ENCODE results near the gene CATSPER3. TPM values are rescaled to one million over a fixed set of nuclear protein-coding genes. Genes with fewer than 3 reads are reported as not detected.

CATSPER3 gene
- total RNA-seq, 1 experiment from 2014 or later: 0.50 TPM

DNA sequence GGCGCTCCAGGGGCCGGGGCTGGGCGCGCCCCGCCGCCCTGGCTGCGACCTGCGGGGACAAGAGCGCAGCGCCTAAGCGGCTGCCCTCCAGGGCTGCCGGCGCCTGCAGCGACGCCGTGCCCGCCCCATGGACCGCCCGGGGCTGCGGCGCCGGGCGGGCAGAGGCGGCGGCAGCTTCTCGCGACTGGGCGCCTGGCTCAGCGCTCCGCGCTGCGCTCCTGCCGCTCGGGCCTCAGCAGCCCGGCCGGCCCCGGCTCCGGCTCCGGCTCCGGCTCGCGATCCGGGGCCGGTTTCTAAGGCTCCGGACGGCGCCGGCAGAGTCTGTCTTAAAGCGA lies 66.2 kb downstream of the CATSPER3 start, which contains the start of gene PITX1:
Gene PITX1 (minus strand): TSS at position 328 of the 335 bp plus-strand sequence. CDS start 347 bp downstream, outside the sequence.
- no peak within 1 kb of the TSS for H4K91ac ChIP-seq (ENCODE audit: insufficient read length, low read depth, low read length)
- WGBS (ENCODE audit: extremely low coverage, insufficient read length, low lambda C conversion rate): no CpG with 5 or more reads among the region's 49 CpGs
- H4K5ac ChIP-seq (ENCODE audit: insufficient read length, low read depth, low read length): no peak within 1 kb of the TSS
- Mint-ChIP-seq H3K27ac (no peak within 1 kb of the TSS), H3K27me3 (ENCODE audit: low read depth) (peaks cover 94% of the 10 kb centered on the region), H3K4me3 (peak within 1 kb of the TSS; percentile 55 to 86), H3K4me1 (peaks cover 15 to 39% of the 10 kb centered on the region in 2 experiments), H3K36me3 (ENCODE audit: insufficient read depth in 1 of 3, low read depth in 3 of 3) (no peaks in the 10 kb centered on the region; a peak in 1 of 7 replicates), H3K9me3 (peaks cover 0 to 8% of the 10 kb centered on the region in 2 experiments; a peak in 3 of 5 replicates)
- no peak within 1 kb of the TSS for H2AK5ac ChIP-seq (ENCODE audit: insufficient read length, low read length)
- H3K23me2 ChIP-seq (ENCODE audit: insufficient read length, low read depth, low read length, poor library complexity, severe bottlenecking): peaks cover 6% of the 10 kb centered on the region
- H3K9me3 ChIP-seq (ENCODE audit: control insufficient read depth, low read depth, low read length): no peaks in the 10 kb centered on the region
- H3K79me1 ChIP-seq (ENCODE audit: insufficient read depth, low read depth, low read length, poor library complexity, severe bottlenecking): no peaks in the 10 kb centered on the region
- H2BK5ac ChIP-seq (ENCODE audit: insufficient read length, low read length): no peak within 1 kb of the TSS
- H3K27ac ChIP-seq (ENCODE audit: insufficient read length, low read depth, low read length): no peak within 1 kb of the TSS
- H3K27me3 ChIP-seq (ENCODE audit: insufficient read depth, low read length): peaks cover 93% of the 10 kb centered on the region
- no peak within 1 kb of the TSS for H3T11ph ChIP-seq (ENCODE audit: low read length)
- no peak within 1 kb of the TSS for H3K18ac ChIP-seq (ENCODE audit: insufficient read length, low read depth, low read length)
- H3K23ac ChIP-seq (ENCODE audit: insufficient read length, low read depth, low read length): no peak within 1 kb of the TSS
- H3K56ac ChIP-seq (ENCODE audit: insufficient read length, low read depth, low read length): no peak within 1 kb of the TSS
- no peak within 1 kb of the TSS for H2BK15ac ChIP-seq (ENCODE audit: low read depth, low read length)
- no peak for DNase-seq
- TF ChIP-seq, protein P1, sequence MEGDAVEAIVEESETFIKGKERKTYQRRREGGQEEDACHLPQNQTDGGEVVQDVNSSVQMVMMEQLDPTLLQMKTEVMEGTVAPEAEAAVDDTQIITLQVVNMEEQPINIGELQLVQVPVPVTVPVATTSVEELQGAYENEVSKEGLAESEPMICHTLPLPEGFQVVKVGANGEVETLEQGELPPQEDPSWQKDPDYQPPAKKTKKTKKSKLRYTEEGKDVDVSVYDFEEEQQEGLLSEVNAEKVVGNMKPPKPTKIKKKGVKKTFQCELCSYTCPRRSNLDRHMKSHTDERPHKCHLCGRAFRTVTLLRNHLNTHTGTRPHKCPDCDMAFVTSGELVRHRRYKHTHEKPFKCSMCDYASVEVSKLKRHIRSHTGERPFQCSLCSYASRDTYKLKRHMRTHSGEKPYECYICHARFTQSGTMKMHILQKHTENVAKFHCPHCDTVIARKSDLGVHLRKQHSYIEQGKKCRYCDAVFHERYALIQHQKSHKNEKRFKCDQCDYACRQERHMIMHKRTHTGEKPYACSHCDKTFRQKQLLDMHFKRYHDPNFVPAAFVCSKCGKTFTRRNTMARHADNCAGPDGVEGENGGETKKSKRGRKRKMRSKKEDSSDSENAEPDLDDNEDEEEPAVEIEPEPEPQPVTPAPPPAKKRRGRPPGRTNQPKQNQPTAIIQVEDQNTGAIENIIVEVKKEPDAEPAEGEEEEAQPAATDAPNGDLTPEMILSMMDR (conservative IDR thresholded peaks at IDR 0.05): no peak
- H3K4me1 ChIP-seq (ENCODE audit: insufficient read depth, low read length): no peaks in the 10 kb centered on the region
- no peak within 1 kb of the TSS for H2BK120ac ChIP-seq (ENCODE audit: low read depth, low read length, poor library complexity, severe bottlenecking)
- no peak within 1 kb of the TSS for H4K8ac ChIP-seq (replicated peaks; ENCODE audit: insufficient read length, low read depth, low read length)
- no peak within 1 kb of the TSS for H3K4ac ChIP-seq (ENCODE audit: low read depth, low read length)
- no peak within 1 kb of the TSS for H2BK12ac ChIP-seq (ENCODE audit: insufficient read length, low read depth, low read length)
- no peaks in the 10 kb centered on the region for H3K79me2 ChIP-seq (ENCODE audit: insufficient read depth, low read length)
- no peaks in the 10 kb centered on the region for H4K20me1 ChIP-seq (ENCODE audit: control insufficient read depth, insufficient read depth, insufficient read length)
- H3K14ac ChIP-seq (ENCODE audit: insufficient read depth, low read length): no peak within 1 kb of the TSS
- H2AFZ ChIP-seq (ENCODE audit: low read length): no peak within 1 kb of the TSS
- H2BK20ac ChIP-seq (ENCODE audit: low read depth, low read length, poor library complexity, severe bottlenecking): no peak within 1 kb of the TSS
- H3K9ac ChIP-seq (ENCODE audit: extremely low read depth, insufficient read length, low read length): no peak within 1 kb of the TSS
- H3K4me2 ChIP-seq (ENCODE audit: insufficient read depth, insufficient read length, low read length): peak within 1 kb of the TSS; percentile 63

Data from H9 (cell line).